ENCODE measurements around the gene PHYH. TPM values are rescaled to one million over a fixed set of nuclear protein-coding genes. Genes with fewer than 3 reads are reported as not detected.
A peak's percentile ranks its signal among the peaks of the same experiment; 100 is the strongest.

PHYH gene
- total and polyA plus RNA-seq, 2 experiments from 2014 or later: 50.1 to 83.7 TPM

DNA sequence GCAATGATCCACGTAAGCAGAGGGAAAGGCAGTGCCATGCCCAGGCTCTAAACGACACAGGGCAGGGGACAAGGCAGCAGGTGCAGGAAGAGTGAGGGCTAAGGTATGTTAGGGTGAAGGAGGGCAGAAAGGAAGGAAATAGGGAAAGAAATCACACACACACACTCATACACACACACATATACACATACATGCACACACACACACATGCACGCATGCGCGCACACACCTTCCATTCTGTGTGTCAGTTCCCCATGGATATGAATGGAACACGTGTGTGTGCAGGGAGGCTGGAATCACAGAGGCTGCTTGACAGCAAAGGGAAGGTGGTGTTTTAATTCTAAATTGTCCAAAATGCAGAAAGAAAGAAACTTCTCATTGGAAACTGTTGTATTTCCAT is 6.2 kb upstream of the PHYH start:
- Histone ChIP-seq H3K4me2 (no peak overlapping the region), H2AFZ (no peak overlapping the region), H3K36me3 (replicated peaks; ENCODE audit: insufficient read depth, low read depth) (no peaks in the 10 kb centered on the region), H3K27ac (no peak overlapping the region), H3K9me3 (ENCODE audit: low read depth) (no peaks in the 10 kb centered on the region), H3K9me2 (replicated peaks; ENCODE audit: insufficient read depth) (no peaks in the 10 kb centered on the region), H4K20me1 (ENCODE audit: insufficient read depth, poor library complexity, severe bottlenecking) (no peaks in the 10 kb centered on the region), H3K4me1 (ENCODE audit: insufficient read depth) (peaks cover 3% of the 10 kb centered on the region), H3K4me3 (no peak overlapping the region), H3K79me2 (no peaks in the 10 kb centered on the region), H3K27me3 (no peaks in the 10 kb centered on the region)
- TF ChIP-seq EZH2phosphoT487 (IDR thresholded peaks at IDR 0.05; ENCODE audit: low read depth, severe bottlenecking, unreplicated experiment): no peak
- TF ChIP-seq, protein P1, sequence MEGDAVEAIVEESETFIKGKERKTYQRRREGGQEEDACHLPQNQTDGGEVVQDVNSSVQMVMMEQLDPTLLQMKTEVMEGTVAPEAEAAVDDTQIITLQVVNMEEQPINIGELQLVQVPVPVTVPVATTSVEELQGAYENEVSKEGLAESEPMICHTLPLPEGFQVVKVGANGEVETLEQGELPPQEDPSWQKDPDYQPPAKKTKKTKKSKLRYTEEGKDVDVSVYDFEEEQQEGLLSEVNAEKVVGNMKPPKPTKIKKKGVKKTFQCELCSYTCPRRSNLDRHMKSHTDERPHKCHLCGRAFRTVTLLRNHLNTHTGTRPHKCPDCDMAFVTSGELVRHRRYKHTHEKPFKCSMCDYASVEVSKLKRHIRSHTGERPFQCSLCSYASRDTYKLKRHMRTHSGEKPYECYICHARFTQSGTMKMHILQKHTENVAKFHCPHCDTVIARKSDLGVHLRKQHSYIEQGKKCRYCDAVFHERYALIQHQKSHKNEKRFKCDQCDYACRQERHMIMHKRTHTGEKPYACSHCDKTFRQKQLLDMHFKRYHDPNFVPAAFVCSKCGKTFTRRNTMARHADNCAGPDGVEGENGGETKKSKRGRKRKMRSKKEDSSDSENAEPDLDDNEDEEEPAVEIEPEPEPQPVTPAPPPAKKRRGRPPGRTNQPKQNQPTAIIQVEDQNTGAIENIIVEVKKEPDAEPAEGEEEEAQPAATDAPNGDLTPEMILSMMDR (IDR thresholded peaks at IDR 0.05; ENCODE audit: poor library complexity): no peak
- no peak for TF ChIP-seq EZH2 (IDR thresholded peaks at IDR 0.05; ENCODE audit: borderline replicate concordance)
- DNase-seq (ENCODE audit: low spot score): no peak
- 94% methylated on average over 6 of the region's 6 CpGs for WGBS (ENCODE audit: low lambda C conversion rate, missing lambda C conversion rate)

DNA sequence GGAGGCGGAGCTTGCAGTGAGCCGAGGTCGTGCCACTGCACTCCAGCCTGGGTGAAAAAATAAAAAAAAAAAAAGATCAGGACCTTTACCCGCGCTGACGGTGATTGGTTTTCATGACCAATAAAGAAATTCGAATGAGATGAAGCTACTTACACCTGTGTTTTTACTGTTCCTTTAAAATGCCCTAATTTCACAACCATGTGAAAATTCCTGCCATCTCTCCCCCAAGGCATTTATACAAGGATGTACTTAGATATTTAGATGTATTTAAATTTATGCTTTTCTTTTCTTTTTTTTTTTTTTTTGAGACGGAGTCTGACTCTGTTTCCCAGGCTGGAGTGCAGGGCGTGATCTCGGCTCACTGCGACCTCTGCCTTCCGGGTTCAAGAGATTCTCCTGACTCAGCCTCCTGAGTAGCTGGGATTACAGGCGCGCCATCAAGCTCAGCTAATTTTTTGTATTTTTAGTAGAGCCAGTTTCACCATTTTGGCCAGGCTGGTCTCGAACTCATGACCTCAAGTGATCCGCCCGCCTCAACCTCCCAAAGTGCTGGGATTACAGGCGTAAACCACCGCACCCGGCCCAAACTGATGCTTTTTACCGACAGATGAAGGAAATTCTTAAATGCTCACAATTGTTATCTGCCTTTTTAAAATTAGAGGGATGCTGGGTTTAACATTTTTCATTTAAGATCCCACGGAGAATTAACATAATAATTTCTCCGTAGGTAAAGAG is 3.1 kb upstream of the PHYH start:
- Histone ChIP-seq H4K20me1 (ENCODE audit: insufficient read depth, poor library complexity, severe bottlenecking) (no peaks in the 10 kb centered on the region), H3K4me1 (ENCODE audit: insufficient read depth) (peaks cover 7% of the 10 kb centered on the region), H3K27ac (peak overlapping the region; percentile 52), H3K4me3 (no peak overlapping the region), H3K4me2 (peak overlapping the region; percentile 67), H3K9me2 (replicated peaks; ENCODE audit: insufficient read depth) (no peaks in the 10 kb centered on the region), H3K79me2 (peaks cover 5% of the 10 kb centered on the region), H2AFZ (peak overlapping the region; percentile 80), H3K27me3 (no peaks in the 10 kb centered on the region), H3K9me3 (ENCODE audit: low read depth) (no peaks in the 10 kb centered on the region), H3K36me3 (replicated peaks; ENCODE audit: insufficient read depth, low read depth) (no peaks in the 10 kb centered on the region)
- no peak for DNase-seq (ENCODE audit: low spot score)
- TF ChIP-seq EZH2 (IDR thresholded peaks at IDR 0.05; ENCODE audit: borderline replicate concordance): no peak
- TF ChIP-seq, protein P1 (IDR thresholded peaks at IDR 0.05; ENCODE audit: poor library complexity): no peak
- TF ChIP-seq EZH2phosphoT487 (IDR thresholded peaks at IDR 0.05; ENCODE audit: low read depth, severe bottlenecking, unreplicated experiment): no peak
- WGBS (ENCODE audit: low lambda C conversion rate, missing lambda C conversion rate): 85% methylated on average over 23 of the region's 23 CpGs

- peak overlapping the region; percentile 72 for H2AFZ ChIP-seq
- peaks cover 7% of the 10 kb centered on the region for H3K4me1 ChIP-seq (ENCODE audit: insufficient read depth)
- no peaks in the 10 kb centered on the region for H3K27me3 ChIP-seq
- no peaks in the 10 kb centered on the region for H3K9me3 ChIP-seq (ENCODE audit: low read depth)
- peaks cover 5% of the 10 kb centered on the region for H3K79me2 ChIP-seq
- H3K4me3 ChIP-seq: peak overlapping the region; percentile 63
- no peak for TF ChIP-seq EZH2 (IDR thresholded peaks at IDR 0.05; ENCODE audit: borderline replicate concordance)
- TF ChIP-seq, protein P1 (IDR thresholded peaks at IDR 0.05; ENCODE audit: poor library complexity): no peak
- no peak for TF ChIP-seq EZH2phosphoT487 (IDR thresholded peaks at IDR 0.05; ENCODE audit: low read depth, severe bottlenecking, unreplicated experiment)
- no peaks in the 10 kb centered on the region for H3K36me3 ChIP-seq (replicated peaks; ENCODE audit: insufficient read depth, low read depth)
- DNase-seq (ENCODE audit: low spot score): no peak
- no peaks in the 10 kb centered on the region for H3K9me2 ChIP-seq (replicated peaks; ENCODE audit: insufficient read depth)
- peak overlapping the region; percentile 87 for H3K4me2 ChIP-seq
- WGBS (ENCODE audit: low lambda C conversion rate, missing lambda C conversion rate): 54% methylated on average over 20 of the region's 20 CpGs
- H4K20me1 ChIP-seq (ENCODE audit: insufficient read depth, poor library complexity, severe bottlenecking): no peaks in the 10 kb centered on the region
- peak overlapping the region; percentile 96 for H3K27ac ChIP-seq
Measured at GRCh38 chr10:13298748-13299436, 972 bp downstream of the PHYH start.

Measured in hepatocyte (in vitro differentiated cells).